ENCODE measurements around the gene TAOK1.

DNA sequence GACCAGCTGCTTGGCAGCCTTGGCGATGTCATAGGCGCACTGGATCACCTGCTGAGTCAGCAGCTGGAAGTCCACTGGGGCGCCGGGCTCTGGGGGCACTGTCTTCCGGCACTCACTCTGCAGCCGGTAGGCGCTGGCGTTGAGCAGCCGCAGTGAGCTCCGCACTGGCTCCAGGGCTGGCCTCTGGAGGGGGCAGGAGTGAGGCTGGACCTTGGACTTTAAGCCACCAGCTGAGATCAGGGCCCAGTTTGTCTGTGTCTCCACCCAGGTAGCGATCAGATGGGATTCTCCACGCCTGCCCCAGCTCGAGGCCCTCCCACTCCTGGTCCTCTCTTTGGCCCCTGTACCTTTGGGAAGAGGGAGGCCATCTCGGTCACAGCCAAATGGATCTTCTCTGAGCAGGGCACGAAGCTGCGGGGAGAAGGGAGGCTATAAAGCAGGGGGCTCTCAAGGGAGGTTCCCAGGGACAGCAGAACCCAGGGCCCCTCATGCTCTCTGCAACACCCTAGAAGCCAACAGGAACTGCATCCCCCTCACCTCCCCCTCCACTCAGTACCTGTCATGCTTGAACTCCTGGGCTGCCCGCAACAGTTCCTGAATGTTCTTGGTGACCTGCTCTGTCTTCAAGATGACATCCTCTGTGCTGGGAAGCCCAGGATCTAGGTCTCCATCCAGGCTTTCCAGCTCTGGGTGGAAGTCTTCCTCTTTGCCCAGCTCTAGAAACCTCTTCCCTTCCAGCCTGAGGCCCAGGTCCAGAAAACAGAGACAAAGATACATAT, 184.8 kb downstream of the TAOK1 start:
- TF ChIP-seq, protein P1, sequence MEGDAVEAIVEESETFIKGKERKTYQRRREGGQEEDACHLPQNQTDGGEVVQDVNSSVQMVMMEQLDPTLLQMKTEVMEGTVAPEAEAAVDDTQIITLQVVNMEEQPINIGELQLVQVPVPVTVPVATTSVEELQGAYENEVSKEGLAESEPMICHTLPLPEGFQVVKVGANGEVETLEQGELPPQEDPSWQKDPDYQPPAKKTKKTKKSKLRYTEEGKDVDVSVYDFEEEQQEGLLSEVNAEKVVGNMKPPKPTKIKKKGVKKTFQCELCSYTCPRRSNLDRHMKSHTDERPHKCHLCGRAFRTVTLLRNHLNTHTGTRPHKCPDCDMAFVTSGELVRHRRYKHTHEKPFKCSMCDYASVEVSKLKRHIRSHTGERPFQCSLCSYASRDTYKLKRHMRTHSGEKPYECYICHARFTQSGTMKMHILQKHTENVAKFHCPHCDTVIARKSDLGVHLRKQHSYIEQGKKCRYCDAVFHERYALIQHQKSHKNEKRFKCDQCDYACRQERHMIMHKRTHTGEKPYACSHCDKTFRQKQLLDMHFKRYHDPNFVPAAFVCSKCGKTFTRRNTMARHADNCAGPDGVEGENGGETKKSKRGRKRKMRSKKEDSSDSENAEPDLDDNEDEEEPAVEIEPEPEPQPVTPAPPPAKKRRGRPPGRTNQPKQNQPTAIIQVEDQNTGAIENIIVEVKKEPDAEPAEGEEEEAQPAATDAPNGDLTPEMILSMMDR (IDR thresholded peaks at IDR 0.05; ENCODE audit: low read depth, low read length): no peak
- no peak for TF ChIP-seq EZH2phosphoT487 (IDR thresholded peaks at IDR 0.05; ENCODE audit: low read depth)

Data from OCI-LY3 (cell line).